HEK293 (cell line): ENCODE measurements around the gene SUPT5H.

Experiments used
- KLF16 ChIP-seq: fragments of 450-650 bp; formaldehyde crosslinking; IDR thresholded peaks from 2 replicates; pipeline ENCODE4 v1.5.1; 2017; ENCODE audit warnings: missing biosample characterization, missing genetic modification characterization
- KLF9 ChIP-seq: fragments of 450-650 bp; formaldehyde crosslinking; IDR thresholded peaks from 2 replicates; pipeline ENCODE4 v1.5.1; 2016; ENCODE audit warnings: missing biosample characterization, missing genetic modification characterization, low read depth
- PATZ1 ChIP-seq: fragments of 450-650 bp; formaldehyde crosslinking; IDR thresholded peaks from 2 replicates; pipeline ENCODE4 v1.5.1; 2016; ENCODE audit warnings: missing biosample characterization, missing genetic modification characterization
- RBAK ChIP-seq: fragments of 450-650 bp; formaldehyde crosslinking; IDR thresholded peaks from 2 replicates; pipeline ENCODE4 v1.5.1; 2016; ENCODE audit warnings: missing biosample characterization, missing genetic modification characterization
- SCRT2 ChIP-seq: fragments of 450-650 bp; formaldehyde crosslinking; IDR thresholded peaks from 2 replicates; pipeline ENCODE4 v1.5.1; 2016; ENCODE audit warnings: missing biosample characterization, missing genetic modification characterization
- SP7 ChIP-seq: fragments of 450-650 bp; formaldehyde crosslinking; IDR thresholded peaks from 2 replicates; pipeline ENCODE4 v1.5.1; 2016; ENCODE audit warnings: missing biosample characterization, missing genetic modification characterization
- TRIM28 ChIP-seq: IDR thresholded peaks from 2 replicates; pipeline ENCODE4 v1.6.1; 2011; ENCODE audit warnings: low read length, control low read depth, borderline replicate concordance
- TSHZ1 ChIP-seq: fragments of 450-650 bp; formaldehyde crosslinking; IDR thresholded peaks from 2 replicates; pipeline ENCODE4 v1.5.1; 2016; ENCODE audit warnings: missing biosample characterization, missing genetic modification characterization, borderline replicate concordance
- ZBTB49 ChIP-seq: fragments of 450-650 bp; formaldehyde crosslinking; IDR thresholded peaks from 2 replicates; pipeline ENCODE4 v1.5.1; 2016; ENCODE audit warnings: missing biosample characterization, missing genetic modification characterization, low read depth
- ZBTB6 ChIP-seq: fragments of 450-650 bp; formaldehyde crosslinking; IDR thresholded peaks from 2 replicates; pipeline ENCODE4 v1.5.1; 2017; ENCODE audit warnings: missing biosample characterization, missing genetic modification characterization
- ZFP69B ChIP-seq: fragments of 450-650 bp; formaldehyde crosslinking; IDR thresholded peaks from 2 replicates; pipeline ENCODE4 v1.5.1; 2016; ENCODE audit warnings: missing biosample characterization, missing genetic modification characterization
- ZNF132 ChIP-seq: fragments of 450-650 bp; formaldehyde crosslinking; IDR thresholded peaks from 2 replicates; pipeline ENCODE4 v1.5.1; 2017; ENCODE audit warnings: missing biosample characterization, missing genetic modification characterization, borderline replicate concordance
- ZNF138 ChIP-seq: fragments of 450-650 bp; formaldehyde crosslinking; IDR thresholded peaks from 2 replicates; pipeline ENCODE4 v1.5.1; 2016; ENCODE audit warnings: missing biosample characterization, missing genetic modification characterization, borderline replicate concordance
- ZNF140 ChIP-seq: fragments of 450-650 bp; formaldehyde crosslinking; IDR thresholded peaks from 2 replicates; pipeline ENCODE4 v1.5.1; 2016; ENCODE audit warnings: missing biosample characterization, missing genetic modification characterization
- ZNF16 ChIP-seq: fragments of 450-650 bp; formaldehyde crosslinking; IDR thresholded peaks from 2 replicates; pipeline ENCODE4 v1.5.1; 2016; ENCODE audit warnings: low read depth, missing biosample characterization, missing genetic modification characterization
- ZNF174 ChIP-seq: fragments of 450-650 bp; formaldehyde crosslinking; IDR thresholded peaks from 2 replicates; pipeline ENCODE4 v1.5.0; 2017; ENCODE audit warnings: missing biosample characterization, mild to moderate bottlenecking, missing genetic modification characterization
- ZNF175 ChIP-seq: fragments of 450-650 bp; formaldehyde crosslinking; IDR thresholded peaks from 2 replicates; pipeline ENCODE4 v1.5.1; 2016; ENCODE audit warnings: missing biosample characterization, missing genetic modification characterization
- ZNF202 ChIP-seq: fragments of 450-650 bp; formaldehyde crosslinking; IDR thresholded peaks from 2 replicates; pipeline ENCODE4 v1.5.1; 2016; ENCODE audit warnings: missing biosample characterization, missing genetic modification characterization, borderline replicate concordance
- ZNF266 ChIP-seq: fragments of 450-650 bp; formaldehyde crosslinking; IDR thresholded peaks from 2 replicates; pipeline ENCODE4 v1.5.1; 2016; ENCODE audit warnings: missing biosample characterization, missing genetic modification characterization, low read depth
- ZNF391 ChIP-seq: fragments of 450-650 bp; formaldehyde crosslinking; IDR thresholded peaks from 2 replicates; pipeline ENCODE4 v1.5.1; 2016; ENCODE audit warnings: low read depth, missing biosample characterization, missing genetic modification characterization, borderline replicate concordance
- ZNF426 ChIP-seq: fragments of 450-650 bp; formaldehyde crosslinking; IDR thresholded peaks from 2 replicates; pipeline ENCODE4 v1.5.1; 2017; ENCODE audit warnings: missing biosample characterization, missing genetic modification characterization, mild to moderate bottlenecking, inconsistent platforms, moderate library complexity
- ZNF530 ChIP-seq: fragments of 450-650 bp; formaldehyde crosslinking; IDR thresholded peaks from 2 replicates; pipeline ENCODE4 v1.5.1; 2016; ENCODE audit warnings: low read depth, missing biosample characterization, missing genetic modification characterization
- ZNF548 ChIP-seq: fragments of 450-650 bp; formaldehyde crosslinking; IDR thresholded peaks from 2 replicates; pipeline ENCODE4 v1.5.1; 2016; ENCODE audit warnings: missing biosample characterization, missing genetic modification characterization
- ZNF560 ChIP-seq: fragments of 450-650 bp; formaldehyde crosslinking; IDR thresholded peaks from 2 replicates; pipeline ENCODE4 v1.5.1; 2017; ENCODE audit warnings: missing biosample characterization, missing genetic modification characterization, borderline replicate concordance
- ZNF626 ChIP-seq: fragments of 450-650 bp; sonication (Bioruptor Pico); formaldehyde crosslinking; IDR thresholded peaks from 2 replicates; pipeline ENCODE4 v1.5.1; 2018; ENCODE audit warnings: missing biosample characterization, missing genetic modification characterization, inconsistent platforms
- ZNF645 ChIP-seq: fragments of 450-650 bp; formaldehyde crosslinking; IDR thresholded peaks from 2 replicates; pipeline ENCODE4; 2016; ENCODE audit warnings: missing biosample characterization, missing genetic modification characterization
- ZNF701 ChIP-seq: fragments of 450-650 bp; formaldehyde crosslinking; IDR thresholded peaks from 2 replicates; pipeline ENCODE4 v1.5.1; 2016; ENCODE audit warnings: missing biosample characterization, missing genetic modification characterization
- ZNF785 ChIP-seq: fragments of 450-650 bp; formaldehyde crosslinking; IDR thresholded peaks from 2 replicates; pipeline ENCODE4 v1.5.1; 2016; ENCODE audit warnings: missing biosample characterization, missing genetic modification characterization
- ZSCAN30 ChIP-seq: fragments of 450-650 bp; IDR thresholded peaks from 2 replicates; pipeline ENCODE4 v1.5.1; 2018; ENCODE audit warnings: missing biosample characterization, mild to moderate bottlenecking, missing genetic modification characterization, moderate library complexity

Gene SUPT5H

GRCh38 chr19:39402346-39403300 is 42.8 kb upstream of the SUPT5H start (continued):
- TF ChIP-seq TSHZ1 (tag by site-specific recombination) (peak; percentile 53; the same call in 1 of the 2 replicates), ZNF548 (tag by site-specific recombination) (no peak), ZNF140 (tag by site-specific recombination) (no peak), ZNF174 (tag by site-specific recombination) (no peak), ZNF266 (no peak), KLF16 (peak; percentile 96), PATZ1 (tag by site-specific recombination) (peak; percentile 96), ZNF701 (tag by site-specific recombination) (no peak; the same call in 1 of the 2 replicates), ZNF645 (no peak), SP7 (tag by site-specific recombination) (peak; percentile 96), ZBTB6 (peak; percentile 21; the same call in 1 of the 2 replicates), ZNF426 (tag by site-specific recombination) (no peak), ZNF132 (tag by site-specific recombination) (no peak), ZNF785 (peak; percentile 98), ZNF202 (tag by site-specific recombination) (no peak), TRIM28 (no peak), ZSCAN30 (tag by site-specific recombination) (peak; percentile 95), ZNF138 (tag by site-specific recombination) (no peak), KLF9 (tag by site-specific recombination) (peak; percentile 95), ZNF175 (tag by site-specific recombination) (no peak), ZNF560 (tag by site-specific recombination) (no peak), ZFP69B (tag by site-specific recombination) (peak; percentile 49; the same call in 1 of the 2 replicates), ZBTB49 (tag by site-specific recombination) (no peak), ZNF626 (no peak), ZNF16 (tag by site-specific recombination) (no peak), RBAK (tag by site-specific recombination) (no peak), ZNF530 (tag by site-specific recombination) (peak; percentile 99), SCRT2 (tag by site-specific recombination) (peak; percentile 61), ZNF391 (tag by site-specific recombination) (peak; percentile 15; the same call in 1 of the 2 replicates)
